OCI-LY3 (cell line): ENCODE results near the gene ABCC12.

Experiments
- EZH2phosphoT487 ChIP-seq: fragments of 200-600 bp; shearing (Covaris generic); IDR thresholded peaks from 2 replicates; pipeline ENCODE4 v1.6.1; 2018; ENCODE audit warnings: antibody characterized with exemption, mixed run types, low read depth
- TF ChIP-seq, protein P1 (sequence below): fragments of 200-600, 300-600 bp; sonication (generic); IDR thresholded peaks from 2 replicates; pipeline ENCODE4 v1.5.1; 2014; ENCODE audit warnings: antibody characterized with exemption, low read length, low read depth

DNA sequence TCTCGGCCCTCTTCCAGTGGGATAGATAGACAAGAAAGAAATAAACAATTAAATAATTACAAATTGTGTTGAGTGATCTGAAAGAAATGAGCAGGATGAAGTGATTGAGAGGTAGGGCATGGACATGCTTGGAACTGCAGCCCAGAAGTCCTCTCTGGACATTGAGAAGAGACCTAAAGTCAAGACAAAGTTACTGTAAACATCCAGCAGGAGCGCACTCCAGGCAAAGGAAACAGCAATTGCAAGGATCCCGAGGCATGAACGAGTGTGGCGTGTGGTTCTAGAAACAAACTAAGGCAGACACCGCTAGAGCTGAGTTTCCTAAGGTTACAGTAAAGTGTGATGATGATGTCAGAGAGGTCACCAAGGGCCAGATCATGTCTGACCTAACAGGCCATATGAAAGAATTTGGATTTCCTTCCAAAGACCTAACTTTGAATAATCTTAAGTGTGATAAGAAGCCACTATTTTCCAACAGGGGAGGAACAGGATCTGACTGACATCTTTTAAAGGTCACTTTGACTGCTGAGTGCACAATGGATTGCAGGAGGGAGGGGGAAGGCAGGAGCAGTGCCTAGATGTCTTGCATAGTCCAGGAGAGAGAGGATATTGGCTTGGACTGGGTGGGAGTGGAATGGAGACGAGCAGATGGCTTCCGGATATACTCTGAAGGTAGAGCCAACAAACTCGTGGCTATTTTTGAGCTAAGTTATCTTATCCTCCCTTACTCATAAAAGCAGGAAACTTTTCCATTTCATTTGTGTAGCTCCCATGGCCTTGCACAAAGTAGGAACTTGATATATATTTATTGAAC lies 19.0 kb downstream of the ABCC12 start:
- TF ChIP-seq, protein P1, sequence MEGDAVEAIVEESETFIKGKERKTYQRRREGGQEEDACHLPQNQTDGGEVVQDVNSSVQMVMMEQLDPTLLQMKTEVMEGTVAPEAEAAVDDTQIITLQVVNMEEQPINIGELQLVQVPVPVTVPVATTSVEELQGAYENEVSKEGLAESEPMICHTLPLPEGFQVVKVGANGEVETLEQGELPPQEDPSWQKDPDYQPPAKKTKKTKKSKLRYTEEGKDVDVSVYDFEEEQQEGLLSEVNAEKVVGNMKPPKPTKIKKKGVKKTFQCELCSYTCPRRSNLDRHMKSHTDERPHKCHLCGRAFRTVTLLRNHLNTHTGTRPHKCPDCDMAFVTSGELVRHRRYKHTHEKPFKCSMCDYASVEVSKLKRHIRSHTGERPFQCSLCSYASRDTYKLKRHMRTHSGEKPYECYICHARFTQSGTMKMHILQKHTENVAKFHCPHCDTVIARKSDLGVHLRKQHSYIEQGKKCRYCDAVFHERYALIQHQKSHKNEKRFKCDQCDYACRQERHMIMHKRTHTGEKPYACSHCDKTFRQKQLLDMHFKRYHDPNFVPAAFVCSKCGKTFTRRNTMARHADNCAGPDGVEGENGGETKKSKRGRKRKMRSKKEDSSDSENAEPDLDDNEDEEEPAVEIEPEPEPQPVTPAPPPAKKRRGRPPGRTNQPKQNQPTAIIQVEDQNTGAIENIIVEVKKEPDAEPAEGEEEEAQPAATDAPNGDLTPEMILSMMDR: no peak
- TF ChIP-seq EZH2phosphoT487: no peak
